Neuronal stem cell (in vitro differentiated cells): ENCODE results near the gene SIK3.

Source experiments
- DNase-seq: peaks from one replicate; pipeline ENCODE4 v3.0.0-alpha.2; 2013; ENCODE audit warnings: low spot score
- H2AFZ ChIP-seq: one replicate; pipeline ENCODE4 v1.6.1; 2013; ENCODE audit warnings: mild to moderate bottlenecking, low read length, inconsistent platforms
- H2AK5ac ChIP-seq: 2 replicates; pipeline ENCODE4 v1.6.1; 2013; ENCODE audit warnings: low read depth, mild to moderate bottlenecking, inconsistent platforms, low read length, moderate library complexity, mixed read lengths
- H2BK120ac ChIP-seq: 2 replicates; pipeline ENCODE4 v1.6.1; 2013; ENCODE audit warnings: low read depth, mild to moderate bottlenecking, inconsistent platforms, low read length, moderate library complexity, mixed read lengths
- H2BK12ac ChIP-seq: one replicate; pipeline ENCODE4 v1.6.1; 2013; ENCODE audit warnings: low read length, inconsistent platforms
- H2BK15ac ChIP-seq: 2 replicates; pipeline ENCODE4 v1.6.1; 2013; ENCODE audit warnings: mild to moderate bottlenecking, low read length, inconsistent platforms, mixed read lengths
- H2BK5ac ChIP-seq: one replicate; pipeline ENCODE4 v1.6.1; 2013; ENCODE audit warnings: inconsistent platforms, mild to moderate bottlenecking, low read length, moderate library complexity
- H3K14ac ChIP-seq: one replicate; pipeline ENCODE4 v1.6.1; 2013; ENCODE audit warnings: low read length, inconsistent platforms
- H3K18ac ChIP-seq: 2 replicates; pipeline ENCODE4 v1.6.1; 2013; ENCODE audit warnings: low read length, inconsistent platforms
- H3K23ac ChIP-seq: 2 replicates; pipeline ENCODE4 v1.6.1; 2013; ENCODE audit warnings: low read depth, mild to moderate bottlenecking, mixed read lengths, low read length, inconsistent platforms; ENCODE audit not compliant: poor library complexity
- H3K27ac ChIP-seq: replicated peaks from 3 replicates; pipeline ENCODE4 v1.5.1; 2013; ENCODE audit warnings: low read length, inconsistent platforms
- H3K27me3 ChIP-seq, 3 experiments: 2 replicates each; pipeline ENCODE4 v1.6.1; 2013; ENCODE audit warnings: low read length in 3 of 3, mild to moderate bottlenecking in 2 of 3, inconsistent platforms in 1 of 3, low read depth in 1 of 3, mixed read lengths in 1 of 3, moderate library complexity in 1 of 3; ENCODE audit not compliant: control insufficient read depth in 3 of 3, insufficient read depth in 3 of 3
- H3K36me3 ChIP-seq, 2 donors: replicated peaks in 1 of 2; 2 replicates each; pipeline ENCODE4 v1.6.1; 2013; ENCODE audit warnings: low read length in 2 of 2; ENCODE audit not compliant: control insufficient read depth in 2 of 2, insufficient read depth in 2 of 2
- H3K4ac ChIP-seq: 2 replicates; pipeline ENCODE4 v1.6.1; 2013; ENCODE audit warnings: inconsistent platforms, mild to moderate bottlenecking, low read length, moderate library complexity
- H3K4me1 ChIP-seq, 2 donors: 1 replicate in 1 of 2; 2 replicates in 1 of 2; pipeline ENCODE4 v1.6.1; 2013; ENCODE audit warnings: low read length in 2 of 2, low read depth in 1 of 2; ENCODE audit not compliant: control insufficient read depth in 2 of 2, insufficient read depth in 1 of 2
- H3K4me2 ChIP-seq: one replicate; pipeline ENCODE4 v1.6.1; 2013; ENCODE audit warnings: mild to moderate bottlenecking, low read length, inconsistent platforms; ENCODE audit not compliant: insufficient read depth, poor library complexity, severe bottlenecking
- H3K4me3 ChIP-seq, 2 donors: 2 replicates each; pipeline ENCODE4 v1.5.1; 2013; ENCODE audit warnings: low read length in 2 of 2, mild to moderate bottlenecking in 2 of 2, inconsistent platforms in 1 of 2, moderate library complexity in 1 of 2
- H3K79me1 ChIP-seq: one replicate; pipeline ENCODE4 v1.6.1; 2013; ENCODE audit warnings: low read depth, mild to moderate bottlenecking, inconsistent platforms, low read length, moderate library complexity
- H3K9ac ChIP-seq: one replicate; pipeline ENCODE4 v1.6.1; 2013; ENCODE audit warnings: mild to moderate bottlenecking, low read depth, low read length, inconsistent platforms; ENCODE audit not compliant: poor library complexity
- H3K9me3 ChIP-seq, 2 donors: replicated peaks in 1 of 2; 2 replicates each; pipeline versions ENCODE3 to v1.6.1; 2013; ENCODE audit warnings: low read length in 2 of 2, mild to moderate bottlenecking in 2 of 2, inconsistent platforms in 1 of 2, low read depth in 1 of 2, mixed read lengths in 1 of 2, moderate library complexity in 1 of 2; ENCODE audit not compliant: control insufficient read depth in 2 of 2, insufficient read depth in 1 of 2
- H4K8ac ChIP-seq: one replicate; pipeline ENCODE4 v1.6.1; 2013; ENCODE audit warnings: low read depth, mild to moderate bottlenecking, inconsistent platforms, low read length, moderate library complexity
- H4K91ac ChIP-seq: one replicate; pipeline ENCODE4 v1.6.1; 2013; ENCODE audit warnings: low read length, low read depth, mild to moderate bottlenecking, inconsistent platforms; ENCODE audit not compliant: poor library complexity
- WGBS, 2 donors: extraction: QIAGEN DNeasy Blood & Tissue Kit; methylation state at CpG; one replicate each; pipeline ENCODE4 v1.1.7; 2013; ENCODE audit warnings: missing lambda C conversion rate in 2 of 2, mixed read lengths in 1 of 2; ENCODE audit not compliant: insufficient read length in 2 of 2, insufficient replicate concordance in 1 of 2; ENCODE audit errors: extremely low coverage in 2 of 2; 5-methylcytosine and 5-hydroxymethylcytosine counted together

SIK3 gene

DNA sequence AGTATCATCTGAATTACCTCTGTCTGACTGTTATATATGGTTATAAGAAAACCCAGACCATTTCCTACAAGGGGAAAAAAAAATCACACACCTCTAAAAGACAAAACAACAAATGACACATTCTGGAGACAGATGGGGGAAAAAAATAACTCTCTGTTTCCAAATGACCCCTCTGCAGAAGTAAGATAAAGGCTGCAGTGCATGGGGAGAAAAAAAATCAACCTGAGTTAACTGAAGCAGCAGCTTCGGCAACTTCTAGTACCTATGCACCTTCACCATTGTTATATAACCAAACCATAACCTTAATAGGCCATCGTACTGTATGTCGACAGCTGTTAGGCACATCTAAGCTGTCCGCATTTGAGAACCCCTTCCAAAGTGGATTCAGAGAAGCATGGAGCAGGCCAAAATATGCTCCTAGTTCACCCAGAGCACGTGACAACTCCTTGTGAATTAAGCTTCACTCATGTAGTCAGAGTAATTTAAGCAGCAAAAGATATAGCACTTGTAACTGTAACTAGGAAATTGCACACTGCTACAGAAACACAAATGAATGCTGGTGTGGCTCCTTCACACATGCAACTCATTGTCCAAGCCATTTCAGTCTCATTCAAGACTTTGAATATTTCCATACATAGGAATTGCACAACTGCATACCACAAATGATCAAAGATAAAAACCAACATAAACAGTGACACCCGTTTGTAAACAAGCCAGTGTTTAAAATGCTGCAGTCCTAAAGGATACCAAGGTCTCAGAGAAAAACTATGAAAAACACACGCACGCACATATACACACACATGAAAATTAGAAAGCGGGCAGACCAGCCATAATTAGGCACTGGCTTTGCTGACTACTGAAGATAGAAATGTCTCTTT is 2.7 kb downstream of the SIK3 start:
- Histone ChIP-seq H3K4me3 (no peak overlapping the region), H3K9me3 (peaks cover 0 to 2% of the 10 kb centered on the region in 2 donors), H3K4me2 (no peak overlapping the region), H3K14ac (no peak overlapping the region), H3K23ac (no peak overlapping the region), H2BK12ac (no peak overlapping the region), H3K79me1 (peaks cover 6% of the 10 kb centered on the region), H4K91ac (no peak overlapping the region), H2BK5ac (no peak overlapping the region), H4K8ac (no peak overlapping the region), H3K27ac (no peak overlapping the region), H2AK5ac (no peak overlapping the region), H3K9ac (no peak overlapping the region), H3K18ac (no peak overlapping the region), H2BK15ac (no peak overlapping the region), H2BK120ac (no peak overlapping the region), H3K36me3 (peaks cover 0 to 3% of the 10 kb centered on the region in 2 donors), H3K27me3 (no peaks in the 10 kb centered on the region), H3K4me1 (peaks cover 22 to 41% of the 10 kb centered on the region in 2 donors), H3K4ac (no peak overlapping the region), H2AFZ (no peak overlapping the region)
- WGBS, 2 donors: no CpG with 5 or more reads among the region's 9 CpGs
- no peak for DNase-seq

DNA sequence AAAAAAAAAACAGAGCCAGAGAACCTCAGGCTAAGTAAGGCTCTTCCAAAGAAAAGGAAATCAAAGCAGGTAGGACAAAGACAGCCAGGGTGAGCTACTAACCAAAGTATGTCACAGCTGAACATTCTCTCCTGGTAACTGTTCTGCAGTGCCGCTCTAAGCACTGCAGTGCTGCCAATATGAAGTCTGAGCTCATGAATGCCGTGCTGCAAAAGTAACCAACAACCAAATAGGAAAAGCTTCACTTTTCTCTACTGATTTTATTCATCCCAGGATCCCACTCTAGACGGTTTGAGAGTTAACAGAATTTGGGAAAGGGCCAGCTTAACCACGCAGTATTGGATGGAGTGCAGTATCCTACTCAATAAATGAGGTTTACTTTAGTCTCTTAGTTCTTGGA is 3.5 kb downstream of the SIK3 start:
- no peak overlapping the region for H2BK5ac ChIP-seq
- peaks cover 0 to 3% of the 10 kb centered on the region in 2 donors for H3K36me3 ChIP-seq
- no peak overlapping the region for H2AK5ac ChIP-seq
- peaks cover 6% of the 10 kb centered on the region for H3K79me1 ChIP-seq
- H3K14ac ChIP-seq: no peak overlapping the region
- H2AFZ ChIP-seq: no peak overlapping the region
- H3K9me3 ChIP-seq: peaks cover 0 to 2% of the 10 kb centered on the region in 2 donors
- no peak for DNase-seq
- H3K23ac ChIP-seq: no peak overlapping the region
- H3K9ac ChIP-seq: no peak overlapping the region
- no peak overlapping the region for H3K4me3 ChIP-seq
- no peak overlapping the region for H4K8ac ChIP-seq
- H2BK12ac ChIP-seq: no peak overlapping the region
- H3K27ac ChIP-seq: no peak overlapping the region
- H2BK15ac ChIP-seq: no peak overlapping the region
- no peak overlapping the region for H2BK120ac ChIP-seq
- no CpG with 5 or more reads among the region's 4 CpGs for WGBS, 2 donors
- no peak overlapping the region for H3K4ac ChIP-seq
- H3K4me2 ChIP-seq: no peak overlapping the region
- H4K91ac ChIP-seq: no peak overlapping the region
- peaks cover 21 to 41% of the 10 kb centered on the region in 2 donors for H3K4me1 ChIP-seq
- H3K18ac ChIP-seq: no peak overlapping the region
- no peaks in the 10 kb centered on the region for H3K27me3 ChIP-seq

DNA sequence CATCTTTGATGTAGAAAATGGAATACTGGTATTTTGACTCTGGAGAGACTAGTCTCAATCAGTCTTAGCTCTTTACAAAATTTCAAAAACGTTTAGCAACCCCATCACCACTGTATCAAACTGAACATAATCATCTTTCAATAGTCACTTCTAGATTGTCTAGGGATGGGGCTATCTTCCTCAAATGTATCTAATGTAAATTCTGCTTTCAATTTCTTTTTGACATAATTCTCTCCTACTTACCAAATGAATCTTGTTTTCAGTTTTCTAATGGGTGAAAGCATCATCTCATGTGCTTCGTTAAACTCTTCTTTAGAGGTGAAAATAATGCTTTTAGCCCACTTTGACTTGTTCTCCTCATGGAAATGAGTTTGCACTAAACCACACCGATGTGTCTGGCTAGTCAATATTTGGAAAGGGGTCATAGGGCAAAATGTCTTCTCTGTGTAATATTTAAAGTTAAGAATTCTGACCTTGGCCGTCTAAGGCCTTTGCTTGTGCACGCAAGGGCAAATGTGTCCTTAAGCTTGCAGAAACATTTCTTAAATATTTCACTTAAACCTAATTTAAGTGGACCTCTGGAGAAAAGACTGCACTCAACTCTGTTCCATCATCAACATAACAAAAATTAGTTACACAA is 5.2 kb downstream of the SIK3 start:
- Histone ChIP-seq H3K27ac (no peak overlapping the region), H2BK15ac (no peak overlapping the region), H3K4me3 (no peak overlapping the region), H2BK12ac (no peak overlapping the region), H3K36me3 (peaks cover 0 to 3% of the 10 kb centered on the region in 2 donors), H3K18ac (no peak overlapping the region), H3K79me1 (peaks cover 11% of the 10 kb centered on the region), H3K9me3 (peaks cover 0 to 2% of the 10 kb centered on the region in 2 donors), H3K4me1 (peaks cover 11 to 31% of the 10 kb centered on the region in 2 donors), H3K4me2 (no peak overlapping the region), H3K9ac (no peak overlapping the region), H2BK120ac (no peak overlapping the region), H2AFZ (no peak overlapping the region), H3K27me3 (no peaks in the 10 kb centered on the region), H4K91ac (no peak overlapping the region), H3K14ac (no peak overlapping the region), H2AK5ac (no peak overlapping the region), H4K8ac (no peak overlapping the region), H3K4ac (no peak overlapping the region), H2BK5ac (no peak overlapping the region), H3K23ac (no peak overlapping the region)
- DNase-seq: no peak
- no CpG with 5 or more reads among the region's 5 CpGs for WGBS, 2 donors

DNA sequence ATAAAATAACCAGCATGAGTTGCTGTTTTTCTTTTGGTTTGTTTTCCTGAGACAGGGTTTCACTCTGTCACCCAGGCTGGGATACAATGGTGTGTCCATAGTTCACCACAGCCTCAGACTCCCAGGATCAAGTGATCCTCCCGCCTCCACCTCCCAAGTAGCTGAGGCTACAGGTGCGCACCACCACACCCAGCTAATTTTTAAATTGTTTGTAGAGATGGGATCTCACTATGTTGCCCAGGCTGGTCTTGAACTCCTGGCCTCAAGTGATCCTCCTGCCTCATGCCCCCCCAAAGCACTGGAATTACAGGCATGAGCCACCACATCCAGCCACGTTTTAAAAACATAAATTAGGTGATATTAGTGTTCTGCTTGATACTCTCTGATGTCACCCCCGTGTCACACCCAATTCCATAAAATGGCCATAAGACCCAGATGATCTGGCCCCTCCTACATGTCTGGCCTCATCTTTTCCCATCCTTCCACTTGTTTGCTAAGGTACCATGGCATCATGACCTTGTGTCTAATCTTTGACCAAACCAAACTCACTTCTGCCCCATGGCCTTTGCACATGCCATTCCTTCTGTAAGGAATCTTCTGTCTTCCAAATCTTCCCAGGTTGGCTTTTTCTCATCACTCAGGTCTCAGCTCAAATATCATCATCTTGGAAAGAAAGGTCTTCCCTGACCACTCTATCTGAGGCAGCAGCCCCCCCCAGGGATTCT is 6.3 kb downstream of the SIK3 start:
- Histone ChIP-seq H4K8ac (no peak overlapping the region), H3K27me3 (no peaks in the 10 kb centered on the region), H2BK15ac (no peak overlapping the region), H3K23ac (no peak overlapping the region), H3K4ac (no peak overlapping the region), H2BK12ac (no peak overlapping the region), H2AFZ (no peak overlapping the region), H2BK5ac (no peak overlapping the region), H3K18ac (no peak overlapping the region), H3K27ac (no peak overlapping the region), H3K9ac (no peak overlapping the region), H4K91ac (no peak overlapping the region), H3K4me3 (no peak overlapping the region), H3K4me2 (no peak overlapping the region), H3K79me1 (peaks cover 8% of the 10 kb centered on the region), H3K9me3 (peaks cover 0 to 2% of the 10 kb centered on the region in 2 donors), H2AK5ac (no peak overlapping the region), H2BK120ac (no peak overlapping the region), H3K4me1 (peaks cover 13 to 25% of the 10 kb centered on the region in 2 donors), H3K36me3 (peaks cover 0 to 3% of the 10 kb centered on the region in 2 donors), H3K14ac (no peak overlapping the region)
- WGBS, 2 donors: no CpG with 5 or more reads among the region's 4 CpGs
- no peak for DNase-seq
